Upper lobe of right lung (tissue), 1 donor: ENCODE measurements around the gene G6PC3. TPM values are rescaled to one million over a fixed set of nuclear protein-coding genes. Genes with fewer than 3 reads are reported as not detected.
A peak's percentile ranks its signal among the peaks of the same experiment; 100 is the strongest.

Experiments used
- ATAC-seq: fragments of 200-7000 bp; cut with Tn5 transposase; one replicate; pipeline ENCODE4 v1.9.1; 2020; ENCODE audit warnings: mild to moderate bottlenecking, moderate library complexity
- DNase-seq: peaks from one replicate; pipeline ENCODE4 v3.0.0-alpha.2; 2020
- H3K27ac ChIP-seq: fragments of 200-600 bp; one replicate; pipeline ENCODE4 v1.8.0; 2022
- H3K27me3 ChIP-seq: fragments of 200-600 bp; one replicate; pipeline ENCODE4 v1.8.0; 2022; ENCODE audit warnings: mild to moderate bottlenecking
- H3K36me3 ChIP-seq: fragments of 200-600 bp; one replicate; pipeline ENCODE4 v1.8.0; 2022
- H3K4me1 ChIP-seq: fragments of 200-600 bp; one replicate; pipeline ENCODE4 v1.8.0; 2022
- H3K4me3 ChIP-seq: fragments of 200-600 bp; one replicate; pipeline ENCODE4 v1.8.0; 2022; ENCODE audit warnings: mild to moderate bottlenecking
- H3K9me3 ChIP-seq: fragments of 200-600 bp; one replicate; pipeline ENCODE4 v1.8.0; 2022
- intact Hi-C: fragments of 100-400 bp; cut with DNase I; formaldehyde crosslinking; loops from one replicate; pipeline ENCODE4 v1.11.0; 2022
- total RNA-seq: library from RNA; stranded (reverse); fragmentation: NEBNext Ultra II Directional; extraction: Animal tissue kit (Norgen Biotek cat#: 25700); gene quantifications from one replicate; pipeline ENCODE4 v1.2.1, GENCODE V29; 2021
- TF ChIP-seq, protein P1 (sequence below): fragments of 200-600 bp; IDR thresholded peaks from one replicate; pipeline ENCODE4 v1.8.0; 2022; ENCODE audit warnings: antibody characterized with exemption
- donor health status: DM: no; HTN: yes; CAD: no; lungs with severe emphysema.

Gene G6PC3
- total RNA-seq, 1 donor from 2014 or later: 39.7 TPM

DNA sequence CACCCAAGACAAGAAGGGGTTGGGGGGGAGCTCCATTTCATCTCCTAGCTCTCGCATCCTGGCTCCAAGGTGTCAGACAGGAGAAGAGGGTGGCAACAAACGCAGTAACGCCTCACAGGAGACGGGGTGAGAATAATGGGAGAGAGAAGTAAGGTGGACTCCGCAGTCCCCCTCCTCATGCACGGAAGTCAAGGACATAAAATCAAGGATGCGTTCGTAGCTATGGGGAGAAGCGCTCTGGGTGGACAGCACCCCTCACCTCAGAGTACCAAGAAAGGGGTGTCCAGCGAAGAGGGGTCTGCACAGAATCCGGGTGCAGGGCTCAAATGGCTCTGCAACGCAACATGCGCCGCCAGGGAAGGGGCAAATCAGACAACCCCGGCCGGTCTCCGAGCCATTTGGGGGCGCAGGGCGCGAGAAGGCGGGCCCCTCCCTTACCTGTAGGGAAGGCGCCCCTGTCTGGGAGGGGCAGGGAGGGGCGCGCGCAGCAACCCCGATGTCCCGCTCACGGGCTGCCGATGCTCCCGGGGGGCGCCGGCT is 52.4 kb downstream of the G6PC3 start:
- ATAC-seq (no peak), DNase-seq (no peak)
- peak overlapping the region; percentile 99 for H3K4me3 ChIP-seq
- H3K4me1 ChIP-seq: peaks cover 29% of the 10 kb centered on the region
- intact Hi-C loops: no loop called here
- H3K27ac ChIP-seq: peak overlapping the region; percentile 91
- TF ChIP-seq, protein P1, sequence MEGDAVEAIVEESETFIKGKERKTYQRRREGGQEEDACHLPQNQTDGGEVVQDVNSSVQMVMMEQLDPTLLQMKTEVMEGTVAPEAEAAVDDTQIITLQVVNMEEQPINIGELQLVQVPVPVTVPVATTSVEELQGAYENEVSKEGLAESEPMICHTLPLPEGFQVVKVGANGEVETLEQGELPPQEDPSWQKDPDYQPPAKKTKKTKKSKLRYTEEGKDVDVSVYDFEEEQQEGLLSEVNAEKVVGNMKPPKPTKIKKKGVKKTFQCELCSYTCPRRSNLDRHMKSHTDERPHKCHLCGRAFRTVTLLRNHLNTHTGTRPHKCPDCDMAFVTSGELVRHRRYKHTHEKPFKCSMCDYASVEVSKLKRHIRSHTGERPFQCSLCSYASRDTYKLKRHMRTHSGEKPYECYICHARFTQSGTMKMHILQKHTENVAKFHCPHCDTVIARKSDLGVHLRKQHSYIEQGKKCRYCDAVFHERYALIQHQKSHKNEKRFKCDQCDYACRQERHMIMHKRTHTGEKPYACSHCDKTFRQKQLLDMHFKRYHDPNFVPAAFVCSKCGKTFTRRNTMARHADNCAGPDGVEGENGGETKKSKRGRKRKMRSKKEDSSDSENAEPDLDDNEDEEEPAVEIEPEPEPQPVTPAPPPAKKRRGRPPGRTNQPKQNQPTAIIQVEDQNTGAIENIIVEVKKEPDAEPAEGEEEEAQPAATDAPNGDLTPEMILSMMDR: no peak
- H3K9me3 ChIP-seq: no peaks in the 10 kb centered on the region
- no peaks in the 10 kb centered on the region for H3K36me3 ChIP-seq
- no peaks in the 10 kb centered on the region for H3K27me3 ChIP-seq

- no peaks in the 10 kb centered on the region for H3K36me3 ChIP-seq
- H3K4me3 ChIP-seq: peak within 1 kb of the TSS; percentile 99
- peaks cover 29% of the 10 kb centered on the region for H3K4me1 ChIP-seq
- no peaks in the 10 kb centered on the region for H3K27me3 ChIP-seq
- ATAC-seq (peak; percentile 97), DNase-seq (peak; percentile 98)
- TF ChIP-seq, protein P1: peak; percentile 58
- H3K9me3 ChIP-seq: no peaks in the 10 kb centered on the region
- intact Hi-C loops: no loop called here
- peak within 1 kb of the TSS; percentile 91 for H3K27ac ChIP-seq
Observed at GRCh38 chr17:44123356-44124117, 53.0 kb downstream of the G6PC3 start, which contains the start of gene HDAC5. HDAC5 (minus strand) TSS chr17:44123641; CDS start chr17:44117515, 6,126 bp downstream.

- H3K27ac ChIP-seq: peak overlapping the region; percentile 91
- no peaks in the 10 kb centered on the region for H3K27me3 ChIP-seq
Observed at GRCh38 chr17:44124118-44124438, 53.5 kb downstream of the G6PC3 start.

More at GRCh38 chr17:44124118-44124438, 53.5 kb downstream of the G6PC3 start:
- intact Hi-C loops: no loop called here
- TF ChIP-seq, protein P1: no peak
- no peak for ATAC-seq
- peak overlapping the region; percentile 99 for H3K4me3 ChIP-seq
- peaks cover 26% of the 10 kb centered on the region for H3K4me1 ChIP-seq
- DNase-seq: no peak
- H3K36me3 ChIP-seq: no peaks in the 10 kb centered on the region
- H3K9me3 ChIP-seq: no peaks in the 10 kb centered on the region

Other genes starting within 250 kb of the G6PC3 start
- 28.6 TPM for gene MPP3, start 237.6 kb upstream of the G6PC3 start, total RNA-seq
- 0.81 TPM for gene CD300LG, start 223.6 kb upstream of the G6PC3 start, total RNA-seq
- gene MPP2, start 163.2 kb upstream of the G6PC3 start, total RNA-seq: 0.49 TPM
- gene PPY, start 128.3 kb upstream of the G6PC3 start, total RNA-seq: not detected
- gene PYY, start 116.8 kb upstream of the G6PC3 start, total RNA-seq: not detected
- gene NAGS, start 66.1 kb upstream of the G6PC3 start, total RNA-seq: 7.1 TPM
- gene TMEM101, start 55.8 kb upstream of the G6PC3 start, total RNA-seq: 27.4 TPM
- 39.8 TPM for gene LSM12, start 4.1 kb upstream of the G6PC3 start, total RNA-seq
- 55.3 TPM for gene HDAC5, start 52.9 kb downstream of the G6PC3 start, total RNA-seq
- 0.35 TPM for gene HROB, start 71.2 kb downstream of the G6PC3 start, total RNA-seq
- not detected for gene ASB16, start 100.0 kb downstream of the G6PC3 start, total RNA-seq
- gene TMUB2, start 116.2 kb downstream of the G6PC3 start, total RNA-seq: 38.8 TPM
- 65.0 TPM for gene ATXN7L3, start 129.1 kb downstream of the G6PC3 start, total RNA-seq
- gene UBTF, start 148.9 kb downstream of the G6PC3 start, total RNA-seq: 62.6 TPM
- 0.43 TPM for gene SLC4A1, start 197.4 kb downstream of the G6PC3 start, total RNA-seq
- 0.32 TPM for gene RUNDC3A, start 237.9 kb downstream of the G6PC3 start, total RNA-seq